GM19351 (cell line): ENCODE measurements around the gene GASK1B.

Source experiments
- ATAC-seq: cut with Tn5 transposase; IDR thresholded peaks from one replicate; pipeline ENCODE4 v1.9.1; 2021; ENCODE audit warnings: mild to moderate bottlenecking, moderate library complexity; ENCODE audit not compliant: unreplicated experiment

Gene GASK1B

DNA sequence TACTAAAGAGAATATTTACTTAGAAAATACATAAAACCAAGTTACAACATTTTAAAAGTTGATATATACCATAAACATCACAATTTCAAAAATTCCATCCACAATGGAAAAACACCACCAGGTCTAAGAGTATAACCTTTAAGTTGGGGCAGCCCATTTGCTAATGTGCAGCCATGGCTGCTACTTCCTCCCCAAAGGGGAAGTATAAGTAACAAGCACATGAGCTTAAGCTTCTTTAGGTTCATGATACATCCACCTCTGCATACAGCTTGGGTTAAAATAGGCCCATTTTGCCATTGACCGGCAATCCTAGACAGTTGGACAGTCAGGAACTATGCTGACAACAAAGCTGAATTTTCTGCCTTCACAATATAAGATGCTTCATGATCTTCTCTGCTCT lies 16.6 kb upstream of the GASK1B start:
- ATAC-seq, result no peak

DNA sequence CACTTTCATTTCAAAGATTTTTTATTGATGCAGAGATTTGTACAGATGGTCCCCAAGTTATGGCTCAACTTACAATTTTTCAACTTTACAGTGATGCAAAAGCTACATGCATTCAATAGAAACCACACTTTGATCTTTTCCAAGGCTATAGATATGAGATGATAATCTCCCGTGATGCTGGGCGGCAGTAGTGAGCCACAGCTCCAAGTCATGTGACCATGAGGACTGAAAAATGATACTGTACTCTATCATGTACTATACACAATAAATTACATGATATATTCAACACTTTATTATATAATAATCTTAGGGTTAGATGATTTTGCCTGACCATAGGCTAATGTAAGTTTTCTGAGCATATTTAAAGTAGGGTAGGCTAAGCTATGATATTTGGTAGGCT lies 14.0 kb upstream of the GASK1B start:
- ATAC-seq, result no peak

DNA sequence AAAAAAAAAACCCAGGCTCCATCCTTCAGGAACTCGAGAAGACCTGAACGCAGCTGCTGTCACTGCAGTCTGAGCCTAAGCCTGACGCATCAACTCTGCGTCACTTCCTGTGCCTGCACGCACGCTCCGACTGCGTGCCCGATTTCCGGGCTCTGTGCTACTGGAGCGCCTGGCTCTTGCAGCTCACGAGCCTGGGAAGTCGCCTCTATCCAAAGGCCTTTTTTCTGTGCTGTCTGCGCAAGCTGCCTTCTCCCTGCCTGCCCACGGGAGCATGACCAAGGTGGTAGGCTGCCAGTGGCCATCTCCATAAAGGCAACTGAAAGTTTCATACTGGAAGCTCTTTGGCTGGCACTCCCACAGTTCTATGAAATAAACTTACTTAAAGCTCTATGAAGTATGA lies 9.9 kb upstream of the GASK1B start:
- ATAC-seq, result no peak

DNA sequence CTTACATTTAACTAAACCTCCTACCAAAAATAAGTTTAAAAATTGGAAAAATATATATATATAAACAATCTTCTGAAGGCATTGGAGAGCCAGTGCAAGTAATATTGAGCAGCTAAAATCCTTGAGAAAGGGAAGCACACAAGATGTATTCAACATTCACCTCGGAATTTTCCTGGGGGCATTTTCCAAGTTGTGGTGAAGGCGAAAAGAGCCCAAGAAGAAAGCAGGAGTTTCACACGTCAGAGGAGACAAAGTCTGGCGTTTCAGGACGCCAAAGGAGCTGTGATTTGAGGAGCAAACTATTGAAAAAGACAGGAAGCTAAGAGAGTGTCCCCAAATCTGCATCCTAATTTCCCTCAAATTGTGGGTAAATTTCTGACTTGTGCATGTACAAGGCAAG lies 9.1 kb upstream of the GASK1B start:
- no peak for ATAC-seq

DNA sequence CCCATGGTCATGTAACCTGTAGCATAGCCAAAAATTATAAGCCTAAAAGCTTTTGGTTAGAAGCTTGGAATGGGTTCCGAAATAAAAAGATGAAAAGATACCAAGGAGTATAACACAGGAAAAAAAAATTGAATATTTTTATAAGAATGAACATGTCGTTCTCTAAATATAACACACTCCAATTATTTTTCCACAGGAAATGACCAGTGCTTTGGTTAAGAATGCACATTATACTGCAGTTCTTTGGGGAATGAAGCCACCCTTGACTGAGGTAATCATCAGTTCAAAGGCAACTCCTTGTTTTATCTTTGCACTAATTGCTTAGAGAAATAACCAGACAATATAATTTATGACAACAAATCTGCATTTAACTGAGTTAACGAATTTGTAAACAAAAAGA lies 6.6 kb upstream of the GASK1B start:
- no peak for ATAC-seq

DNA sequence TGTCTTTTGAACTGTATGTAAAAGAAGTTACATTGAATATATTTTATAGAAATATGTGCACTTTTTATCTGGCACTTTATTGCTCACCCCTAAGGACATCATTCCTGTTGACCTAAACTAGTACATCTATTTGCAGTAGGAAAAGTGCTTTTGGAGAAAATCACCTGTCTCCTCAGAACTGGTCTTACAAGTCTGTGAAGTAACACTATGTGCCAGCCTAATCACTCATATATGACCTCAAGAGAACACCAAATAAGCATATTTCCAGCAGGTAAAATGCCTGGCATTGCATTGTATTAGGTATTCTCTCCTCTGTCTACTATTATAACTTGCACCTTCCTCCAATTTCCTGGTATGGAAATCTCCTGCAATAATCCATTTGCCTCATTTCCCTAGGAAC lies 4.0 kb upstream of the GASK1B start:
- no peak for ATAC-seq

DNA sequence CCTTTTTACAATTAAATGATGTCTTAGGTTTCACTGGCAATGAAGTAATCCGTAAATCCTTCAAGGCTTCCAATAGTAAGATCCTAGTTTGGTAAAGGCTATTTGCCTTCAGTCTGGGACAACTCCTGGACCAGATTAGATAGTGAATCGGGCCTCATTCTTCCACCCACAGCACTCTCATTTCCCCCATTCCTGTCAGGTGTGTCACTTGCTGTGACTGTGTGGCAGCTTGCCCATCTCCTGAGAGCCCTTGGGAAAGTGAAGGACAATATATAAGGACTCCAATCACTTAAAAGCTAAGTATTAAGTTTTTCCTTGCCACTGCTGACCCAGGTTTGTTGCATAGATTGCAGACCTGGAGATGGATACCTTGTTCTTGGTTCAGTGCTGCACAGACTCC lies 3.3 kb upstream of the GASK1B start:
- ATAC-seq, result no peak

DNA sequence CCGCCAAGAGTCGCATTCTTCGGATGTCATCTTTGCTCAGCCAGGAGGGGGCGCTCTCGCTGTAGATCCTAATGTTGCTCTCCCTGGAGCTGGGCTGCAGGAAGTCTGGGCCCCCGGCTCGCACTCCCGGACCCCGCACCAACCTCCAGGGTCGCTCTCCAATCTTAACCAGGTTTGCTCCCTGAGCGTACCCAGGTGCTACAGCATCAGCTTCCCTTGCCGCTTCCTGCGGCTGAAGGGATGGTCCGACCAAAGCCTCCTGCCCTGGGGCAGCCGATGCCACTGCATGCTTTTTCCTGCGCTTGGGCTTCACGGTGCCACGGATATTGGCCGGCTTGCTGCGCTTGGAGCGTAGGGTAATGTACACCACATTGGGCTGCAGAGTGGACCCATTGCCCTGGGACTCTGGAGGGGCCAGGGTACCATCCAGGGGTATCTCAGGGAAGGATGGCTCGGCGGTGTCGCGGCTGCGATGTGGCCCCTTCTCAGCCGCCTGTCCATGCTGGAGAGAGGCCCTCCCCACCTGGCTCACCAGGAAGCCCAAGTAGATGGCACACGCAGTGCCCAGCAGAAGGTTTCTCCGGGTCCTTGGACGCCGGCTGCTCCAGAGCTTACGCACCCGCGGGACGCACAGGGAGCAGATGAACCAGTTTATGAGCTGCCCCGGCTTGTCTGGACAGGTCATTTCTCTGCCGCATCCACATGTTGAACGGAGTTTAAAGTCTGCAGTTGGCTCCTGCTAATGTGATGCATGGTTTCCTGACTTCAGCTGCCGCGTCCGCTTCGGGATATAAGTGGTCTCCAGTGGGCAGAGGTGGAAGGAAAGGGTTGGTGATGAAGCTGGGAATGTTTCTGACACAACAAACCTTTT lies 1.9 kb downstream of the GASK1B start:
- peak; percentile 58 for ATAC-seq

DNA sequence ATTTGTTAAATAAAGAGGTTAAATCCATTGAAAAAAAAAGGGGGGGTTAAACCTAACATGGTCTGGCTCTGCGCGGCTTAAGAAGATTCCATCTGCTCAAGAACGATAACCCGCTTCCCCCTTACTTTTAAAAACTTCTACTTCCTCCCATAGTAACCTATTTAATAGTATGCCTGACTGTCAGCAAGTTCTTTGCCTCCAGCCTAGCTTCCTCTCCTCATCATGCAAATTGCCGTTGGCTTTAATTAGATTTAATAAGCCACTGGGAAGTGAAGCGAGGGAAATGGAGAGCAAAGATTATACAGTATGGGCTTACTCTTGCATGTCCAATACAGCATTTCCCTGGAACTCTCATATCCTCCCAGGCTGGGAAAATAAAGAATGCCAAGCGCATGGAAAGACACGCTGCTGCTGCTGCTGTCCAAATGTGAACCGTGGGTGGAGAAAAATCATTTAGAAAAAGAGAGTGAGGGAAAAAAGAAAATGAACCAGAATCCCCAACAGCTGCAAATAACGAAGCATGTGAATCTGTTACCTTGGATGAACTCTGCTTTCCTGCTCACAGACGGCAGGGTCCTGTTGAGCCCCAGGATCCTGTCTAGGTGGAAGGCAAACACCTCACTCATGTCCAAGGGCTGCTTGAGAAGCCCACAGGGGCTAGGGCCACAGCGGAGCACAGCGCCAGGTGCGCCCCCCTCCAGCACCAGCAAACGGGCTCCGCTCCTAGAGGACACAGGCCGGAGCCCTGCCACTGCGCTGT lies 2.7 kb downstream of the GASK1B start:
- ATAC-seq, result peak; percentile 11

DNA sequence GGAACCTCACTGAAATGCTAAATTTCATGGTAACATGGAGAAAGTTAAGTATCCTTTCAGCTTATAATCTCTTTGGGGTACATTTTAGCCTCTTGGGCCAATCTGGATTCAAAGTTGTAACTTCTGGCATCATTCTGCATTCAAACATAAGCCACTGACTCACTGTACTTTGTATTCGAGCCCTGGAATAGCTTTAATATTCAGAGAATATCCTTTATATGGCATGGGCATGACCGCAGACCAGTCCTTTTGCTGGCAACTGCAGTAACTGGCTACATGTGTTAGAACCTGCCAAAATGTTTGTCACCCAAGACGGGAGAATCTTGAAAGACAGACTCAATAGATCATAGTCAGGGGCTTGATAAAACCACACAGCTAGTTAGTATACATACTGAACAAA lies 3.3 kb downstream of the GASK1B start:
- ATAC-seq, result no peak

DNA sequence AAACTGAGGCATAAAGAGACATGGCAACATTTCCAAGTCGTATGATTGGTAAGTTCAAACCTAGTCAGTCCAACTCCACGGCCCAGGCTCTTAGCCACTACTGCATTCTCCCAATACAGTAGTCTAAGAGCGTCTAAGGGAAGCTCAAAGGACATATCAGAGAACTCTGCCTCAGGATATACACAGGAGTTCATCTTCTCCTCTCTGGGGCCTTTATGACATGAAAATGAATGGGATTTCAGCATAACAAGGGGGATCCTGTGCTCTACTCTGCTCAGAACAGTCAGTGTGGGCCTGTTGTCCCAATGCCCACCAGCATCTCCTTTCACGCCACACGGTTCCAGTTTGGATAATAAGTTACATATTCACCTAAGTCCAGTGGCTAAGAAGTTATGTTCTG lies 4.2 kb downstream of the GASK1B start:
- no peak for ATAC-seq

DNA sequence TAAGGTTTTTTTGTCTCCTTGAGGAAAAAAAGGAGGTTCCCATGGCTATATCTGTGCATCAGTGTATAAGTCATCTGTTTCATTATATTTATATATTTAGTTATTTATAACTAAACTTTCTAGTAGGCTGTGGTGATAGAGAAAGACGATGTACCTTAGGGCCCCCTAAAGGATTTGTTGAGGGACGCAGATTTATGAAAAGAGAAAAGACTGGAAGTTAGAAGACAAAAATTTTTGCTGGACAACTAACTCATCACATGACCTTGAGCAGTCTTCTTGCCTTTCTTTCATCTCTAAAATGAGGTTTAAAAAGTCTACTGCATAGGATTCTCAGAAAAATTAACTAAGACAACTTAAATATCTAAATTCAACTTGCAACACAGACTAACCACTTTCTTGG lies 6.1 kb downstream of the GASK1B start:
- ATAC-seq, result no peak

DNA sequence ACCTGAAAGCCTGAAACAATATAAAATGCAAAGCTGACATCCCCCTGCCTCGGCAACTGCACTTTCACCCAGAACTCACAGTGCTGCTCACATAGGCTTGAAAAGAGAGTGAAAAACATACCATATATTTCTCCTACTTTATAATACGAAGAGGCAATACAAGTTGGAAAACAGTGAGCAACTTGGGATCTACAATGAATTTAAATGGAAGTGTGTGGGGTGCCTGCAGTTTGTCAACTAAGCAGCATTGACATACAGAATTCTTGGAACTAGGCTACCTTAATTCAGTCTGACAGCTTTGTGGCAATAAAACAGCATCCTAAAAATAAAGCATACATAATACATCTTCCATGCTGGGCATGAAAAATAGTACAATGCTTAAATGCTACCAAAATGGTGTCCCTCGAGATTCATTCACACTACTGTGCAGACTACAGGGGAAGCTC lies 8.0 kb downstream of the GASK1B start:
- ATAC-seq, result no peak

DNA sequence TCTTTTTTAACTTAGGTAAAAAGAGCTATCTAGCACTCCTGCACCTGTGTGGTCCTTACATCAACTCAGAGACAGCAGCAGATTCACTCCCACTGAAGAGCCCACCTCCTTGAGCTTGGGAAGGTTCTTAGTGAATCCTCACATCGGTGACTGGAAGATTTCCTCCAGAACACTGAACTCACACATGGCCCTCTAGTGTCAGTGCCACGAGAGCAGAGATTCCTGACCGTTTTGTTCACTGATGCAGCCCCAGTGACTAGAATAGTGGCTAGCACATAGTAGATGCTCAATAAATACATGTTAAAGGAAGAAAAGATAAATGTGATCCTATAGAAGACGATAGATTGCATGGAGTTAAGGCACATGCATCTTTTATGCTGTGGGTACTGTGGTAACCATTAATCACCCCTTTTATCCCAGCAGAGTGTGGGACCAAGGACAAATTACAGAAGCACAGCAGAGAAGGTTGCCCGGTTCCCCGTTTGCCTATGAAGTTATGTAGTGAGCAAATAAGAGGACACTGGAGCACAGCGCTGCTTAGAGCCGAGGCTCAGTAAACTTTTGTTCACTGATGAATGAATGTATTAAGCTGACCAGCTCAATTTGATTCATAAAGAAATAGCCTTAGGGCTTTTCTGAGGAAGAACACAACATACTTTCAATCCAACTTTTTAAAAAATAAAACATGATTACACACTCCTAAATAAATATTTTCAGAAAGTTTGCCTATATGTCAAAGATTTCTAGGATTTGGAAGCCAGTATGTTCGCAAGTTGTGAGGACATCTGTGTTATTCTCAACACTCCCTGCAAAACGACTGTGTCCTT lies 8.7 kb downstream of the GASK1B start:
- ATAC-seq, result no peak

DNA sequence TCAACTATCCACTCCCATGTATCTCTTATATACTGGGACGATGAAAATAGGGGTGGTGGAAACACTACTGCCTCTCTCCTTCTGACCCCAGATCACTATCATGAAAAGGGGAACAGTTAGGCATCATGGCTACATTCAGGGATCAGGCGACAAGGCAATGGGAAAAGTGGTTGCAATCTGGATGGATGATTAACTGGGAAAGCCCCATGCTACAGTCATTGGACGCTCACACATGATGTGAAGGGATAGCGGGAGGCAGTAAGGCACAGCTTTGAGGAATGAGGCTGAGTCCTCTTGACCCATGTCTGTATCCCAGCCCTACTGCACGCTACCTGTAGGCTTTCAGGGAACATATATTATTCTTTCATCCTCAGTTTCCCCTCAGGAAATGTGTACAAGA lies 10.2 kb downstream of the GASK1B start:
- ATAC-seq, result no peak

DNA sequence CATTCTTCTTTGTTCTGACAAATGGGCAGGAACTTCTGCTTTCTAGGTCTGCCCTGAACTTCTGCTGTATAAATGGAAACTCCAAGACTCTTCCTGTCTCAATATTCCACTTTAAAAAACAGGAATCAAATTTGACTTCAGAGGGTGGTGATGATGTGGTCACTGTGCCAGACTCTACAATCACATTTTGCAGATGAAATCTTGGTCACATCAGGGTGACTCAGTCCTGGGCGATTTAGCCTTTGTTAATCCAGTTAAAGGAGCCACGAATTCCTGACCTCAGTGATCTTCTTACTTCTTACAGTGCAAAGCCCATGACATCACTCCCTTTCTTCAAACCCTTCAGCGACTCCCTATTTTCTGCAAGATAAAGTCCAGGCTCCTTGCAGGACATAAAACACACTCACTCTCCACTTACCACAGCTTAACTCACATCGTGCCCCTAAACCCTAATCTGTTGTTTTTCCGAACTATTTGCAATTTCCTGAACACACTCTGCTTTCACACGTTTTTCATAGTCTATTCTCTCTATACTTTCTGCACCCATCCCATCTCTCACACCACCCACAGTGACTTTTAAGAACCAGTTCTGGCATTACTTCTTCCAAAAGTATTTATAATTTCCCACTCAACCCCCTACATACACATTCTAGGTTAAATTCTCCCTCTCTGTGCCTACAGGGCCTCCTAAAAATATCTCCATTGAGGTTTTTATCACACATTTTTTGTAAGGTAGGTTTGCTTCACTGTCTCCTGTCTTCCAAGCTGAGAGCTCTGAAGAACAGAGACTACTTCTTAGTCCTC lies 11.1 kb downstream of the GASK1B start:
- ATAC-seq, result no peak

DNA sequence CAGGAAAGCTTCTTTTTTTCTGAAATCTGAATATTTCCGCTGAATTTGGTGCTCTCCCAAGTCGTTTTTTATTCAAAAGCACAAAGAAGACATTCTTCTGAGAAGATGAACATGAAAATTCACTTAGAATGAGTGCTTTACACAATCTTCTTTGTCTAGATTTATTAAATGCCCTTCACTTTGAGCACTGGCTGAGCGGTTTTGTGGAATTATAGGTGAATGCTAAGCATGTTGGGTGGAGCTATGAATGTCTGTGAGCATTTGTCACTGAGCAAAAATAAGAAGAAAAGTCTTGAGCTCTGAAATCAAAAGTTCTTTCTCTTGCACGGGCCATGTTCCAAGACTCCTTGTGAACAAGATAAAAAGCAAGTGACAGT lies 13.1 kb downstream of the GASK1B start:
- no peak for ATAC-seq

DNA sequence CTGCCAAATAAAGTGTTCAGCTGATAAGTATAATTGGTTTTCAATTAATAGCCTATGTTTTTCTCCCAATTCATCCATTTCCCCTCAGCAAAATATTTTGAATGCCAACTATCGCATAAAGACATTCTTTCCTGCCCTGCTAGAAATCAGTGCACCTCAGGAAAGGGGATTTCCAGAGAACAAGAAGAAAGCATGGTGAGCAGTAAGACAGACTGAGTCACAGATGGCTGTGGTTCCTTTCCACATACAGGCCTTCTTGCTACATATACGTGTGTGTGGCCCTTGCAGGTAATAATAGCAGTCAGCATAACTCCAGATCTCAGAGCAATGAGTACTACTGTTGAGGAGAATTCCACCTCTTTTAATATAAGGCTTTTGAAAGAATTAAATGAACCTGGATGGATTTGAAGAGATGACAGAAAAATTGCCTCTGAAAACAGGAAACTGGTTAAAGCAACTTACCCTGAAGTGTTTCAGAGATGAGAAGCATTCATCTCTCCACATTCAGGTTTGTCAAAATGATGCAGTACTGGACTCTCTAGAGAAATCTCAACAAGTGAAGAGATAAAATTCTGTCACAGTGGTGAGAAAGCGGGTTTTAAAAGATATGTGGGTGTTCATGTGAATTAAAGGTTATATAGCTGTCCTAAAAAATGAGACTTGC lies 13.6 kb downstream of the GASK1B start:
- ATAC-seq, result no peak

DNA sequence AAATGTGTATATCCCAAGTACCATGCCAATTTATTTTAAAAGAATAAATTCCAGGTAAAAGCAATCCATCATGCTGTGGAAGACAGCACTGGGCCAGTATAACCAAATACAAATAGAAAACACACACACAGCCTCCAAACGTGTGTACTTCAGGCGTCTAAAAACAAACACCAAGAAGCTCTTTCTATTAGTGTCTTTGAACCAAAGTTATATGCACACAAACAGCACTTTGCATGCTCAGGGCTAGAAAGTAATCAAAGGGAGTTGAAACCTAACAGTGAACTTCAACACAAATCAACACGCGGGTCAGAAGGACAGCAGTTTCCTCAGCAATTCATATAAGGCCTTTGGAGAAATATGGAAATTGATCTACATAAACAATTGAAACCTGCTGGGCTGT lies 15.4 kb downstream of the GASK1B start:
- no peak for ATAC-seq
